HL-60/S4 treated with phorbol 12-myristate 13-acetate at 8.2 ng/mL for 4 days and 3 days (cell line): ENCODE measurements around the gene SLC25A40.

ENCODE experiments used
- in situ Hi-C: fragments of 300-500 bp; cut with MboI; formaldehyde crosslinking; loops from 2 replicates; pipeline ENCODE4 v1.15.0; 2022; ENCODE audit warnings: low sequenced_read_pairs

Gene SLC25A40

GRCh38 chr7:87797395-87797794, 78.8 kb downstream of the SLC25A40 start:
- in situ Hi-C loops, result no loop called here

- in situ Hi-C loops, result no loop called here
Measured at GRCh38 chr7:87785368-87785995, 90.7 kb downstream of the SLC25A40 start.

- in situ Hi-C loops, result no loop called here
Measured at GRCh38 chr7:87784424-87784823, 91.7 kb downstream of the SLC25A40 start.
